Measurements from ENCODE around the gene SEZ6.

Gene SEZ6

DNA sequence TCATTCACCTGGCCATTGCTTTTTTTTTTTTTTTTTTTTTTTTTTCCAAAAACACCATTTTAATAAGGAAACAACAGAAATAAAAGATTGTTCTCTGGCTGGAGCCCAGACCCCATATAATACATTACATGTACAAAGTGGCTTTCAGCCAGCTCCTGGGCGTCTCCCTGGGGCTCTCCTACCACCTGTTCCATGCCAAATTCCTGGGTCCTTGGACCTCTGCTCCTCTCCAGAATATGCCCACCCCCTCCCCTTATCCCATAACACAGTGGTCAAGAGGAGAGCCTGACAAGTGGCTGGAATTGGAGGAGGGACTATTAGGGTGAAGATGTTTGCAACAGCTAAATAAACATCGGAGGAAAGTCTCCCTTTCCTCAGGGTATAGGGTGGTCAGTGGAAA, 50.9 kb downstream of the SEZ6 start:
- DNase-seq (ENCODE audit: low spot score), result no peak
- TF ChIP-seq, protein P1, sequence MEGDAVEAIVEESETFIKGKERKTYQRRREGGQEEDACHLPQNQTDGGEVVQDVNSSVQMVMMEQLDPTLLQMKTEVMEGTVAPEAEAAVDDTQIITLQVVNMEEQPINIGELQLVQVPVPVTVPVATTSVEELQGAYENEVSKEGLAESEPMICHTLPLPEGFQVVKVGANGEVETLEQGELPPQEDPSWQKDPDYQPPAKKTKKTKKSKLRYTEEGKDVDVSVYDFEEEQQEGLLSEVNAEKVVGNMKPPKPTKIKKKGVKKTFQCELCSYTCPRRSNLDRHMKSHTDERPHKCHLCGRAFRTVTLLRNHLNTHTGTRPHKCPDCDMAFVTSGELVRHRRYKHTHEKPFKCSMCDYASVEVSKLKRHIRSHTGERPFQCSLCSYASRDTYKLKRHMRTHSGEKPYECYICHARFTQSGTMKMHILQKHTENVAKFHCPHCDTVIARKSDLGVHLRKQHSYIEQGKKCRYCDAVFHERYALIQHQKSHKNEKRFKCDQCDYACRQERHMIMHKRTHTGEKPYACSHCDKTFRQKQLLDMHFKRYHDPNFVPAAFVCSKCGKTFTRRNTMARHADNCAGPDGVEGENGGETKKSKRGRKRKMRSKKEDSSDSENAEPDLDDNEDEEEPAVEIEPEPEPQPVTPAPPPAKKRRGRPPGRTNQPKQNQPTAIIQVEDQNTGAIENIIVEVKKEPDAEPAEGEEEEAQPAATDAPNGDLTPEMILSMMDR (IDR thresholded peaks at IDR 0.05; ENCODE audit: borderline replicate concordance, control extremely low read depth, extremely low read depth, insufficient read depth, missing control alignments), result no peak
- in situ Hi-C loops (cut with MboI; ENCODE audit: low sequenced_read_pairs, unreplicated experiment), result no loop called here

DNA sequence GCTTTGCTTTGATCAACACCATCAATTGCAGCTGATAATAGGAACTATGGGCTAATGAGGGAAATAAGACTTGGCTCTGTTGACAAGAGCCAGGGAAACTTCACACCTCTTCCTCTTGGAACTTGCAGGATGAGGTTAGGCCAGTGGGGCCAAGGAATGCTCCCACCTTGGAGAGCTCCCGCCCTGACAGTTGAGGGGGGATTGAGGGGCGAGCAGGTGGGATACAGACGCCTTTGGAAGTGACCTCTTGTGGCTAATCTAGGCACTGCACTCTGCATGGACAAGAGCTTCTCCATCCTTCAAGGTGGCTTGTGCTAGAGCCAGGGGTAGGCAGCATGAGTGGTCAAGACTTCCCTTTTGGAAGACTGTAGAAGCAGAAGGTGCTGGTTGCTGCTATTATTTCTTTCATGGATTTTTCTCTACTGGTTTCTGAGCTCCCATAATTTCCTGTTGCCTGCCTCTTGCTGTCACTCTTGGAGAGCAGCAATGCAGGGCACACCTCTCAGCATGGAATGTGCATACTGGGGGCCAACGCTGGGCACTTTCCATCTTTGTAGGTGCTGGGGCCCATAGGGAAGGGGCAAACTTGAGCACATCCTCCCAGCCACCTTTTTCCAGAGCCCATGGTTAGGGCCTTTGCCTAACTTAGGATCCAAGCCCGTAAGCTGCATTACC, 52.3 kb downstream of the SEZ6 start:
- in situ Hi-C loops (cut with MboI; ENCODE audit: low sequenced_read_pairs, unreplicated experiment), result no loop called here
- TF ChIP-seq, protein P1 (IDR thresholded peaks at IDR 0.05; ENCODE audit: borderline replicate concordance, control extremely low read depth, extremely low read depth, insufficient read depth, missing control alignments), result peak; percentile 83
- peak; percentile 61 for DNase-seq (ENCODE audit: low spot score)

DNA sequence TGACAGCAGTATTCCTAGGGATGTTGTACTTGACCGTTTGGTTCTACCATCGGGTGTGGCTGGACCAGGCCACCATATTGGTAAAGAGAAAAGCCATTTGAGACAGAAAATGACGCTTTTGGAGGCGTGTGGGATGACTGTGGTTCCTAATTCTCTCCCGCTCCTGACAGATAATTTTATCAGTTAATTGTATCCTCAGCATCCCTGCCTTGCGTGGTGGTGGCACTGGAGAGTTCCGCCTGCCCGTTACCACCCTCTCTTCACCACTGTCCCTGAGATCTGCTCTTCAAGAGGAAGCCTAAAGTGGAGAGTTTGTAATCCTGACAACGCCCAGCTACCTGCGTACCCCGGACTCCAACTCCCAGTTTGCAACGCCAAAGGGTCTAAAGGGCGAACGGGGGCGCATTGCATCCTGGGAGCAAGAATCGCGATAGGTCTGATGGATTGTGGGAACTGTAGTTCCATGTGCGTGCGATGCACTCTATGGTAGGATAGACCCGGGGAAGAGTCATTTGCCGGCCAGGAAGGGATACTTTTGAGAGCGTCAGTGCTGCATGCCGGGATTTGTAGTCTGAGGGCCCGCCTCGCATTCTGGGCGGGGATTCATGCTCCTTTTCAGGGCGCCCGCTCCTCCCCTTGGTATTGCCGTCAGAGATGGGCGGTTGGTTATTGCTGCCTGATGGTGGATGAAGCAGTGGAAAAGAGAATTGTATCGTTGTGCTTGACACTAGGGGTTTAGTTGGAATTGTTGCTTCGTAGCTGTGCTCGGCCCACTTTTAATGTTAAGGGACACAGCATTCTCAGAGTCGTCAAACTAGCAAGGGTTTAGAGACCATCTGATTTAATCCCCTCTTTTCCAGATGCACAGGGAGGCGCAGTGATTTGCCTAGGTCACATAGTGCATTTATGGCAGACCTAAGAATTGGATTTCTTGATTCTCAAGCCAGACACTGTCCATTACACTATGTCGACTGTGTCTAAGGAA, 53.5 kb downstream of the SEZ6 start:
- peak; percentile 93 for DNase-seq (ENCODE audit: low spot score)
- in situ Hi-C loops (cut with MboI; ENCODE audit: low sequenced_read_pairs, unreplicated experiment), result no loop called here
- TF ChIP-seq, protein P1 (IDR thresholded peaks at IDR 0.05; ENCODE audit: borderline replicate concordance, control extremely low read depth, extremely low read depth, insufficient read depth, missing control alignments), result no peak

DNA sequence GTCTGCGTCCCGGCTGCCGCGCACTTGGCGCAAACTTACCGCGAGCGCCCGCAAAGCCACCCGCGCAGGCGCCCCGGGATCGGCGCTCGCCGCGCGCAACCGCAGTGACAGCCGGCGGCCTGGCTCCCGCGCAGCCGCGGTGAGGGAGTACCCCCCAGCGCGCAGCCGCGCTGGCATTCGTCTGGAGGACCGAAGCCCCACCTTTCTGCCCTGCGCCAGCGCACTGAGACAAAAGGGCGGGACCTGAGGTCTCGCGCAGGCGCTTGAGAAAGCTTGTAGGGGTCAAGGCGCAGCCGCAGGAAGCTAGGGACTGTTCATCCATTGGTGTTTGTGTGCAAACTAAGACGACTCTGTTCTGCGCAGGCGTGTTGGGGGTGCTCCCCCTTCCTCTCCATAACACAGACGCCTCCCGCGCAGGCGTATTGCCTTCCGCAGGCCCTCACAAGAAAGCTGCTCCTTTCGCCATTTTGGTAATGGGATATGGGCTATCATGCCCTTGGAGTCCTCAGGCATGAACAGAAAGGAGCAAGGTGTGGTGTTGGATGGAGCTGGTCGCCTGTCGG, 54.3 kb downstream of the SEZ6 start, which contains the start of gene PHF12:
Gene PHF12, minus strand, starts transcription at position 91 of the 563 bp plus-strand sequence. CDS start 558 bp downstream, outside the sequence.
- in situ Hi-C loops (cut with MboI; ENCODE audit: low sequenced_read_pairs, unreplicated experiment), result no loop called here
- TF ChIP-seq, protein P1 (IDR thresholded peaks at IDR 0.05; ENCODE audit: borderline replicate concordance, control extremely low read depth, extremely low read depth, insufficient read depth, missing control alignments), result no peak

DNA sequence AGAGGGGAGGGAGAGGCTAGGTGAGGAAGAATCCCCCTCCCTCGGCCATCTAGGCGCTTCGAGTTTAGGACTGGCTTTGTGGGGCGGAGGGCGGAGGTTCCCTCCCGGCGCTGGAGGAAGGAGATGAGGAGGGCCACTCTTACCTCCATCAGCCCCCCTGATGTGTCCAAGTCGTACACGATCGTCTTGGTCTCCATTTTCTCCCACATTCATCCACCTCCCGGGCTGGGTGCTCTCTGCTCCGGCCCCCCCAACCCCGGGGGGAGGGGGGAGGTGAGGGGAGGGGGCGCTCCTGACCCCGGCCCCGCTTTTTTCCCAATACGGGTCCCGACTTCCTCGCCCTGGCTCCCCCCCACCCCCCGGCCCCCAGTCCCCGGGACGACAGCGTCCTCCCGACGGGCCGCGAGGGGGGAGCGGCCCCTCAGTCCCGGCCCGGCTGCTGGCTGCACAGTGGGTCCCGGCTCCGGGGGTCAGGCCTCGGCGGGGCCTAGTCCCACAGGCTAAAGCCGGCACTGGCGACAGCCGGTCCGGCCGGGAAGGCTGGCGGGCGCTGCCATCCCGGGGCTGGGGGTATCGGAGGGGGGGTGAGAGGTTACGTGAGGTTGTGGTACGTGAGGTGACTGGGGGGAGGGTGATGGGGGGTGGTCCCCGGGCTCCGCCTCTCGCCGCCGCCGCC, 54.9 kb downstream of the SEZ6 start:
- TF ChIP-seq, protein P1 (IDR thresholded peaks at IDR 0.05; ENCODE audit: borderline replicate concordance, control extremely low read depth, extremely low read depth, insufficient read depth, missing control alignments), result no peak
- in situ Hi-C loops (cut with MboI; ENCODE audit: low sequenced_read_pairs, unreplicated experiment), result no loop called here
- no peak for DNase-seq (ENCODE audit: low spot score)

More for the DNA sequence above, 54.3 kb downstream of the SEZ6 start, which contains the start of gene PHF12:
- peak; percentile 94 for DNase-seq (ENCODE audit: low spot score)

Measured in GM13976 (cell line).